IPS DF 6.9 (cell line): Measurements from ENCODE around the gene CTSV.
"Not testable (repeated sequence)": the region's sequence is repeated elsewhere in the genome, so short reads cannot be mapped to it uniquely, and the experiment has no call there.

ENCODE experiments used
- DNase-seq: peaks from one replicate; pipeline ENCODE4 v3.0.0-alpha.2; 2013; ENCODE audit warnings: low read depth, low spot score
- H3K27ac ChIP-seq: one replicate; pipeline ENCODE4 v1.5.1; 2013; ENCODE audit warnings: low read length, control low read depth
- H3K27me3 ChIP-seq: 2 replicates; pipeline ENCODE4 v1.6.1; 2013; ENCODE audit warnings: mild to moderate bottlenecking, low read length; ENCODE audit not compliant: control insufficient read depth, insufficient read depth
- H3K36me3 ChIP-seq: 2 replicates; pipeline ENCODE4 v1.6.1; 2013; ENCODE audit warnings: low read length; ENCODE audit not compliant: control insufficient read depth, insufficient read depth
- H3K4me1 ChIP-seq: 2 replicates; pipeline ENCODE4 v1.6.1; 2013; ENCODE audit warnings: low read length; ENCODE audit not compliant: control insufficient read depth, insufficient read depth
- H3K4me3 ChIP-seq: 2 replicates; pipeline ENCODE4 v1.5.1; 2013; ENCODE audit warnings: mild to moderate bottlenecking, low read length
- H3K9me3 ChIP-seq: 2 replicates; pipeline ENCODE4 v1.6.1; 2013; ENCODE audit warnings: low read length, inconsistent platforms; ENCODE audit not compliant: control insufficient read depth, insufficient read depth
- WGBS: extraction: QIAGEN DNeasy Blood & Tissue Kit; methylation state at CpG from one replicate; pipeline ENCODE4 v1.1.7; 2013; ENCODE audit warnings: mixed read lengths, missing lambda C conversion rate; ENCODE audit not compliant: insufficient read length, insufficient coverage; 5-methylcytosine and 5-hydroxymethylcytosine counted together

Gene CTSV

DNA sequence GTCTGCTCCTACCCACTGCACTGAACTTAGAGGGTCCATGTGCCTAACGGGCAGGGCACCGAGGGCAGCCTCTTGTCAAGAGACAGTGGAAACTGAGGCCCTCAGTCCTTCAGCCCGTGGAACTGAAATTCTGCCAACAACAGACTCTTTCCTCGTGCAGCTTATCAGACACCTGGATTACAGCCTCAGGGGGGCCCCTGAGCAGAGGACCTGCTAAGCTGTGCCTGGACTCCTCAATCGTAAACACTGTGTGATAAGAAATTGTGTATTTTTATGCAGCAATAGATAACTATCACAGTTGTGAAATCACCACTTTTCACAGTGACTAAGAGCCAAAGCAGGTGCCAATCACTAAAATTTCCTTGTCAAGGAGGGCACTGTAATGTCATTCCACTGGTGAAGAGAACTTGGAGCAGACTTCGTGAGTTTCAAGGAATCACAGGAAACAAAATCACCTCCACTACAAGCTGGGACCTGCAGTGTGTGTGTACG, 33.4 kb upstream of the CTSV start:
- H3K9me3 ChIP-seq = no peaks in the 10 kb centered on the region
- H3K36me3 ChIP-seq = no peaks in the 10 kb centered on the region
- WGBS = no CpG with 5 or more reads among the region's 7 CpGs
- H3K27me3 ChIP-seq = no peaks in the 10 kb centered on the region
- no peak overlapping the region for H3K27ac ChIP-seq
- H3K4me3 ChIP-seq = no peak overlapping the region
- DNase-seq = no peak
- no peaks in the 10 kb centered on the region for H3K4me1 ChIP-seq

DNA sequence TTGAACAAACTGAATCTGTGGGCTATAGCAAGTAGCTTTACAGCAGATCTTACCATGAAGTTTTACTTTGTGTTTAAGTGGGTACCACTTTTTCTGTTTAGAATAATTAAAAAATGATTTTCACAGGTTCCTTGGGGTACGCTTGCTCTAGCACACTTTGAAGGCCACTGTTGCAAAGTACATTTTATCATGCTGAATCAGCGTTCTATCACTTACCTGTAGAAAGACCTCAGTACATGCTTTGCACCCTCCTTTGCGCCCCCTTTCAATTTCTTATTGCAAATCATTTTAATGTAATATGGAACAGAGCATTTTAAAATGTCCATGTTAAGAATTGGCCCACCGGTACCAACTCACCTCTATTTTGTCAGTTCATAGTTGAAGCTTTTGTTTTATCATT, 31.4 kb upstream of the CTSV start:
- WGBS = no CpG with 5 or more reads among the region's 4 CpGs
- not testable (repeated sequence) for H3K27me3 ChIP-seq, H3K4me3 ChIP-seq, DNase-seq, H3K9me3 ChIP-seq, H3K4me1 ChIP-seq, H3K36me3 ChIP-seq, H3K27ac ChIP-seq

GRCh38 chr9:97067490-97067889, 28.5 kb upstream of the CTSV start:
- no peak for DNase-seq
- H3K4me3 ChIP-seq = no peak overlapping the region
- no peak overlapping the region for H3K27ac ChIP-seq
- no peaks in the 10 kb centered on the region for H3K36me3 ChIP-seq
- no CpG with 5 or more reads among the region's 19 CpGs for WGBS
- H3K27me3 ChIP-seq = no peaks in the 10 kb centered on the region
- no peaks in the 10 kb centered on the region for H3K4me1 ChIP-seq
- no peaks in the 10 kb centered on the region for H3K9me3 ChIP-seq

GRCh38 chr9:97064176-97064575, 25.2 kb upstream of the CTSV start:
- no peak overlapping the region for H3K4me3 ChIP-seq
- DNase-seq = no peak
- no peaks in the 10 kb centered on the region for H3K36me3 ChIP-seq
- WGBS = no CpG with 5 or more reads among the region's 2 CpGs
- no peaks in the 10 kb centered on the region for H3K4me1 ChIP-seq
- H3K27ac ChIP-seq = no peak overlapping the region
- no peaks in the 10 kb centered on the region for H3K27me3 ChIP-seq
- H3K9me3 ChIP-seq = no peaks in the 10 kb centered on the region

DNA sequence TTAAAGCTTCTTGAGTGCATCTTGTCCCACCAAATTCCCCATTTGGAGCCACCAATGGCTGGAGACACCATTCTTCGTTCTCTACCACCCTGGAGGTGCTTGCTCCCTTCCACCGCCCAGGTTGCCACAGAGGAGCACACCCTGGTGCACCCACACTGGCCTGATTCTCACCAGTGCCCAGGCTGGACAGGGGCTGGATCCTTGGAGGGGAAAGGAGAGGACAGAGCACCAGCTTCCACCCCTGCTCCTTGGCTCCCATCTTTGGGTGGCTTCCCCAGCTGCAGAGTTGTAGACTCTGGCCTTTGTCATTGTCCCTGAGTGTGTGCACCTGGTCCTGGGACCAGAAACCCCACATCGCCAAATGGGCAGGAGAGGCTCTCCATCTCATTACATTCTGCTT, 21.9 kb upstream of the CTSV start:
- Histone ChIP-seq H3K27ac (no peak overlapping the region), H3K27me3 (no peaks in the 10 kb centered on the region), H3K4me3 (no peak overlapping the region), H3K36me3 (no peaks in the 10 kb centered on the region), H3K9me3 (no peaks in the 10 kb centered on the region), H3K4me1 (no peaks in the 10 kb centered on the region)
- DNase-seq = no peak
- no CpG with 5 or more reads among the region's 3 CpGs for WGBS

DNA sequence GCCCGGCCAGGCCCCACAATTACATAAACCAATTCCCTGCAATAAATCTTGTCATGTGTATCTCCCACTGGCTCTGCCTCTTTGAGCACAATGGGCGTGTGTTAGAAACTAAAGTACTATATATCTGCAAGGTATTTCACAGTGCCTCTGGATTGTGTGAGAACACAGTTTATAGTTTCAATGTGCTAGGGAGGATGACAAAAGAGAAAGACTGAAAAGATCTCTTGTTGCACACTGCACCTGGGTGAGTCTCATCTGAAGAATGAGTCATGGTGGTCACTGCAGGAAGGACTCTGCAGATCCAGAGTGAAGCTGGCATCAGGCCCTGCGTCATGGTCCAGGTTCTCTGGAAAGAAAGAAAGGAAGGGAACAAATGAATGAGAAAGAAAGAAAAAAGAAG, 20.7 kb upstream of the CTSV start:
- WGBS = no CpG with 5 or more reads among the region's 3 CpGs
- H3K4me3 ChIP-seq = no peak overlapping the region
- no peak for DNase-seq
- no peaks in the 10 kb centered on the region for H3K4me1 ChIP-seq
- H3K27ac ChIP-seq = no peak overlapping the region
- no peaks in the 10 kb centered on the region for H3K36me3 ChIP-seq
- no peaks in the 10 kb centered on the region; the same call in 1 of the 2 replicates for H3K27me3 ChIP-seq
- H3K9me3 ChIP-seq = no peaks in the 10 kb centered on the region

GRCh38 chr9:97057651-97058050, 18.7 kb upstream of the CTSV start:
- Histone ChIP-seq H3K27ac (no peak overlapping the region), H3K4me1 (peaks cover 4% of the 10 kb centered on the region), H3K9me3 (no peaks in the 10 kb centered on the region), H3K27me3 (no peaks in the 10 kb centered on the region; the same call in 1 of the 2 replicates), H3K36me3 (no peaks in the 10 kb centered on the region), H3K4me3 (no peak overlapping the region)
- no CpG with 5 or more reads among the region's 5 CpGs for WGBS
- no peak for DNase-seq

DNA sequence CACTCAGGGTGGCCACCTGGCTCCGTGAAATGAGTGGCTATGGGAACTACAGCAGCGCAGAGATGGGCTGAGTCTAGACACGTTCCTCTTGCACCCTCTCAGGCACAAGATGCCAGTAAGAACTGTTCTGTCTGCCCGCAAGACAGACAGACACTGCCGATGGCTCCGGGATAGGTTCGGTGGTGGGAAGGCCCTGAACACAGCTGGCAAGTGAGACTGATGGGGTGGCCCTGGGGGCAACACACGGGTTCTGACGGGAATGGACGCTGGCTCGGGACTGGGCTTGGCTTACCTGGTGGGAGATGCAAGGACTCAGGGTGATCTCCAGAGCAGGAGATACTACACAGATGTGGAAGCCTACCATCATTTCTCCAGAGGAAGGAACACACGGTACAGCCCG, 16.9 kb upstream of the CTSV start:
- H3K36me3 ChIP-seq = not testable (repeated sequence)

DNA sequence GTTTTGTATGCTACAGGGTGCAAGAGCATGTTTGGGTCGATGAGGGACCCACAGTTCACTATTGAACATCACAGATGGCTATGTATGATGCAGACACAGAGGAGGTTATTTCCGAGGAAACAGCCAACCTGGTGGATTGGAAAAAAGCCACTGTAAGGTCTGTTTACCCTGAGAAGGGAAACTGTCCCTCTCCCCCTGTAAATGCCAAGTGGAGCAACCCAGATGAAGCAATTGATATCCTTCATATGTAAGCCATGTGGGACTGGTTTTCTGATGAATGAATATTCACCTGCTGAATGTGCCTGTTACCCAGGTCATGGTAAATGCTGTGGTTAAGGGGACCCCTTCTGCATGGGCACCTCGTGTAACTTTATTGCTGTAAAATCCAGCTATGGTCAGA, 14.8 kb upstream of the CTSV start:
- no peaks in the 10 kb centered on the region for H3K9me3 ChIP-seq
- no CpG with 5 or more reads among the region's 3 CpGs for WGBS
- no peaks in the 10 kb centered on the region for H3K36me3 ChIP-seq
- DNase-seq = no peak
- H3K4me1 ChIP-seq = peaks cover 7% of the 10 kb centered on the region
- no peak overlapping the region for H3K27ac ChIP-seq
- no peaks in the 10 kb centered on the region; the same call in 1 of the 2 replicates for H3K27me3 ChIP-seq
- no peak overlapping the region for H3K4me3 ChIP-seq

More for the DNA sequence above, 16.9 kb upstream of the CTSV start:
- H3K27ac ChIP-seq, DNase-seq, H3K4me1 ChIP-seq, H3K9me3 ChIP-seq, H3K4me3 ChIP-seq, H3K27me3 ChIP-seq: not testable (repeated sequence)
- WGBS = no CpG with 5 or more reads among the region's 13 CpGs

GRCh38 chr9:97052735-97053134, 13.8 kb upstream of the CTSV start:
- Histone ChIP-seq H3K27me3 (no peaks in the 10 kb centered on the region; the same call in 1 of the 2 replicates), H3K4me1 (peaks cover 7% of the 10 kb centered on the region), H3K9me3 (no peaks in the 10 kb centered on the region), H3K27ac (no peak overlapping the region), H3K36me3 (no peaks in the 10 kb centered on the region), H3K4me3 (no peak overlapping the region)
- DNase-seq = no peak
- no CpG with 5 or more reads among the region's 2 CpGs for WGBS

DNA sequence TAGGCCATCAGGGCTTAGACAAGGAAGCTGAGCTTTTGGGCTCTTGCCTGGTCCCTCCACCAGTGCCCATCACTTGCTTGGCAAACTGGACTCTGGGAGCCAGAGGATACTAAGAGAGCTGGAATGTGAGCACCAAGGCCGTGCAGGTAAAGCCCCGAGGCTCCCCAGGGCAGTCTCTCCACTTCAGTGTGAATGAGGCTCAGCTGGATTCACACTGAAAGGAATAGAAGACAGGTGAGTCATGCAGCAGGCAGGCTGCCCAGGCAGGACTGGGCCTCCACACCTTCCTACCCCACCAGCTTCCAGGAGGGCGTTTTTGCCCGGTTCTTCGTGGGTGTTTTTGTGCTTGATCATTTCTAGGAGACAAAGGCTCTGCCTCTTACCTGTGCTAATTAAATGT, 7.3 kb upstream of the CTSV start:
- WGBS = no CpG with 5 or more reads among the region's 5 CpGs
- Histone ChIP-seq H3K4me3 (no peak overlapping the region), H3K36me3 (no peaks in the 10 kb centered on the region), H3K9me3 (no peaks in the 10 kb centered on the region), H3K27ac (no peak overlapping the region), H3K4me1 (peaks cover 6% of the 10 kb centered on the region), H3K27me3 (no peaks in the 10 kb centered on the region)
- DNase-seq = no peak
